GM12878 (cell line): Measurements from ENCODE around the gene CRAMP1. TPM values are rescaled to one million over a fixed set of nuclear protein-coding genes. Genes with fewer than 3 reads are reported as not detected.

Source experiments
- ATAC-seq: fragments of 200-7000 bp; cut with Tn5 transposase; 3 replicates; pipeline ENCODE4 v1.9.1; 2020; ENCODE audit warnings: mild to moderate bottlenecking, moderate library complexity
- BruUV-seq: library from RNA; stranded (reverse); fragments of 400-500 nt; replicated peaks from 2 replicates; lab custom pipeline; 2021; lab: Mats Ljungman, UMichigan
- CTCF ChIA-PET: fragments of 300-600 bp; sonication (Branson Sonifier 250); formaldehyde crosslinking; extraction: SDS; loops from one replicate; lab custom pipeline; 2021; ENCODE audit warnings: inconsistent platforms; lab: Yijun Ruan, JAX
- POLR2A ChIA-PET: fragments of 350-600 bp; formaldehyde crosslinking; extraction: SDS; loops from one replicate; lab custom pipeline; 2021; ENCODE audit warnings: inconsistent platforms; lab: Charles Lee
- RAD21 ChIA-PET: fragments of 300-600 bp; sonication (Branson Sonifier 250); formaldehyde crosslinking; loops from one replicate; lab custom pipeline; 2023; ENCODE audit warnings: antibody characterized with exemption; ENCODE audit not compliant: unreplicated experiment; lab: Charles Lee
- SMC1A ChIA-PET: fragments of 300-600 bp; sonication (Branson Sonifier 250); formaldehyde crosslinking; loops from one replicate; lab custom pipeline; 2023; ENCODE audit not compliant: unreplicated experiment, uncharacterized antibody; lab: Charles Lee
- DNase-seq: peaks from one replicate; pipeline ENCODE4 v3.0.0-alpha.2; 2011; ENCODE audit warnings: low read depth, low spot score
- FAIRE-seq: peaks from 3 replicates; lab custom pipeline; 2011; peaks lifted over from hg19 to GRCh38; lab: Jason Lieb, UNC
- H2AFZ ChIP-seq: 2 replicates; pipeline ENCODE4 v1.6.0; 2011; ENCODE audit warnings: low read depth, low read length, control low read depth; ENCODE audit not compliant: control insufficient read depth
- H3K27ac ChIP-seq: 2 replicates; pipeline ENCODE4 v1.5.1; 2011; ENCODE audit warnings: control low read depth; ENCODE audit not compliant: control insufficient read depth, insufficient read depth
- H3K27me3 ChIP-seq, 2 experiments: replicated peaks in 1 of 2; 2 replicates each; pipeline versions ENCODE4 v1.6.0 to v1.6.1; 2011; ENCODE audit warnings: low read length in 1 of 2; ENCODE audit not compliant: control insufficient read depth in 2 of 2, insufficient read depth in 2 of 2
- H3K36me3 ChIP-seq, 2 experiments: 2 replicates each; pipeline ENCODE4 v1.5.1; 2011; ENCODE audit warnings: low read length in 1 of 2; ENCODE audit not compliant: control insufficient read depth in 2 of 2, insufficient read depth in 2 of 2
- H3K4me1 ChIP-seq: 2 replicates; pipeline ENCODE4 v1.6.1; 2011; ENCODE audit warnings: mild to moderate bottlenecking, low read length, moderate library complexity, mixed read lengths; ENCODE audit not compliant: control insufficient read depth, insufficient read depth
- H3K4me2 ChIP-seq: 2 replicates; pipeline ENCODE4 v1.6.0; 2011; ENCODE audit warnings: control low read depth; ENCODE audit not compliant: control insufficient read depth, insufficient read depth
- H3K4me3 ChIP-seq: fragments of 200-600 bp; sonication (generic); 2 replicates; pipeline ENCODE4 v1.5.1; 2016
- H3K79me2 ChIP-seq: 2 replicates; pipeline ENCODE4 v1.6.0; 2011; ENCODE audit warnings: low read length; ENCODE audit not compliant: control insufficient read depth, insufficient read depth
- H3K9ac ChIP-seq: 2 replicates; pipeline ENCODE4 v1.8.0; 2011; ENCODE audit warnings: low read length, control low read depth, mixed read lengths; ENCODE audit not compliant: control insufficient read depth, insufficient read depth
- H3K9me3 ChIP-seq: replicated peaks from 3 replicates; pipeline ENCODE4 v1.5.1; 2011; ENCODE audit warnings: mild to moderate bottlenecking, low read length; ENCODE audit not compliant: control insufficient read depth, insufficient read depth
- H4K20me1 ChIP-seq: 2 replicates; pipeline ENCODE4 v1.6.0; 2011; ENCODE audit not compliant: control insufficient read depth, insufficient read depth
- CBX5 ChIP-seq: sonication (generic); IDR thresholded peaks from 2 replicates; pipeline ENCODE4 v1.6.1; 2016; ENCODE audit warnings: low read depth, moderate library complexity, mild to moderate bottlenecking, inconsistent platforms
- KLF5 ChIP-seq: fragments of 450-650 bp; IDR thresholded peaks from 2 replicates; pipeline ENCODE4 v1.6.1; 2014; ENCODE audit warnings: mild to moderate bottlenecking; ENCODE audit not compliant: partially characterized antibody
- SMAD1 ChIP-seq: fragments of 450-650 bp; IDR thresholded peaks from 2 replicates; pipeline ENCODE4 v1.6.1; 2018; ENCODE audit warnings: mild to moderate bottlenecking, low read depth; ENCODE audit not compliant: partially characterized antibody
- SP1 ChIP-seq: IDR thresholded peaks from one replicate; pipeline ENCODE4 v1.6.1; 2011; ENCODE audit warnings: low read depth, low read length
- TCF7 ChIP-seq: IDR thresholded peaks from 2 replicates; pipeline ENCODE4 v1.6.1; 2014; ENCODE audit warnings: antibody characterized with exemption, borderline replicate concordance
- ZNF622 ChIP-seq: fragments of 450-650 bp; IDR thresholded peaks from 2 replicates; pipeline ENCODE4 v1.6.1; 2017; ENCODE audit warnings: mild to moderate bottlenecking, inconsistent platforms
- WGBS: methylation state at CpG from one replicate; pipeline ENCODE4 v1.1.6; 2016; ENCODE audit warnings: low lambda C conversion rate; ENCODE audit not compliant: insufficient replicate concordance, insufficient coverage; ENCODE audit errors: missing lambda C conversion rate; 5-methylcytosine and 5-hydroxymethylcytosine counted together
- in situ Hi-C: fragments of 300-500 bp; cut with MboI; formaldehyde crosslinking; loops from 9 replicates; pipeline ENCODE4 v1.14.3; 2018; ENCODE audit warnings: mixed read lengths
- intact Hi-C: fragments of 100-400 bp; cut with micrococcal nuclease; formaldehyde crosslinking; loops from one replicate; pipeline ENCODE4 v1.14.2; 2022; ENCODE audit not compliant: unreplicated experiment
- polyA plus RNA-seq, 11 experiments: library from polyadenylated mRNA; depleted of rRNA in 4 of 11; unstranded in 6 of 11; stranded (reverse) in 5 of 11; fragments of >200 nt; fragmentation: Nextera tagmentation in 4 of 11; fragmentation: Illumina TruSeq in 1 of 11; extraction: Ambion mirVana in 4 of 11; extraction: Trizol in 1 of 11; gene quantifications; 1 replicate in 1 of 11; 2 replicates in 10 of 11; pipeline versions ENCODE4 v1.2.1 to v1.2.3, GENCODE V29; 2011 to 2016; ENCODE audit warnings: inconsistent platforms in 2 of 11, missing spikeins in 2 of 11, low read depth in 1 of 11
- total RNA-seq, 4 experiments: library from RNA; depleted of rRNA in 3 of 4; stranded (reverse); fragments of >200 nt in 3 of 4; fragmentation: Illumina TruSeq in 1 of 4; extraction: Trizol in 1 of 4; gene quantifications; 2 replicates each; pipeline versions ENCODE4 v1.2.1 to v1.2.3, GENCODE V29; 2013 to 2021
- TF ChIP-seq, protein P1 (sequence below): IDR thresholded peaks from 2 replicates; pipeline ENCODE4 v1.6.1; 2012; ENCODE audit warnings: improper control_type of control experiment, low read depth, low read length; ENCODE audit not compliant: insufficient replicate concordance
- TF ChIP-seq, protein P2 (sequence below): fragments of 450-650 bp; formaldehyde crosslinking; IDR thresholded peaks from 2 replicates; pipeline ENCODE4 v1.5.0; 2022; ENCODE audit warnings: mild to moderate bottlenecking, missing genetic modification characterization
- TF ChIP-seq, protein P3 (sequence below): fragments of 450-650 bp; IDR thresholded peaks from 2 replicates; pipeline ENCODE4 v1.6.1; 2018; ENCODE audit warnings: mild to moderate bottlenecking, low read depth, moderate library complexity; ENCODE audit not compliant: partially characterized antibody

The CRAMP1 gene
- total and polyA plus RNA-seq, 10 of the 15 experiments (the other 5 are each of a cell fraction or from before 2014, with no cell fraction given) = 0.37 to 9.8 (median 3.9) TPM

DNA sequence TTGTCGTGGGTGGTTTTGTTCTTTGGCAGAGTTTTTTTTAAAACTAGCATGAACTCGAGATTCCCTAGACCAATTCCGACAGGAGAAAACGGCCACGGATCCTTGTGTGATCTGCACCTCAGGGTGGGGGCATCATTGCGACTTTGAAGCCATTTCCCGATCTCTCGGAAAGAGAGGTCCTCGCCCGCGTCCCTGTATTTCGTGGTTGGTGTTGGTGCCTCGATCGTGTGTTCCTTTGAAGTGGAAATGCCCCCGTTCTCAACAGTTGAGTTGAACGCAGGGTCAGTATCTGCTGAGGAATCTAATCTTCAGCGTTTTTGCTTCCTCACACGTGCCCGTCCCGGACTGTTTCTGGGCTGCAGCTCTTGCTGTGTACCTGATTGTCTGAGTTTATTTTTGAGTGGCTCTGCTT is 1.1 kb downstream of the CRAMP1 start:
- ChIA-PET POLR2A (no interaction called here), CTCF (no interaction called here), RAD21 (no interaction called here), SMC1A (no interaction called here)
- H3K79me2 ChIP-seq = peaks cover 6% of the 10 kb centered on the region
- TF ChIP-seq CBX5 (no peak), SP1 (no peak), ZNF622 (no peak), TCF7 (no peak), SMAD1 (no peak), KLF5 (no peak)
- TF ChIP-seq, protein P1, sequence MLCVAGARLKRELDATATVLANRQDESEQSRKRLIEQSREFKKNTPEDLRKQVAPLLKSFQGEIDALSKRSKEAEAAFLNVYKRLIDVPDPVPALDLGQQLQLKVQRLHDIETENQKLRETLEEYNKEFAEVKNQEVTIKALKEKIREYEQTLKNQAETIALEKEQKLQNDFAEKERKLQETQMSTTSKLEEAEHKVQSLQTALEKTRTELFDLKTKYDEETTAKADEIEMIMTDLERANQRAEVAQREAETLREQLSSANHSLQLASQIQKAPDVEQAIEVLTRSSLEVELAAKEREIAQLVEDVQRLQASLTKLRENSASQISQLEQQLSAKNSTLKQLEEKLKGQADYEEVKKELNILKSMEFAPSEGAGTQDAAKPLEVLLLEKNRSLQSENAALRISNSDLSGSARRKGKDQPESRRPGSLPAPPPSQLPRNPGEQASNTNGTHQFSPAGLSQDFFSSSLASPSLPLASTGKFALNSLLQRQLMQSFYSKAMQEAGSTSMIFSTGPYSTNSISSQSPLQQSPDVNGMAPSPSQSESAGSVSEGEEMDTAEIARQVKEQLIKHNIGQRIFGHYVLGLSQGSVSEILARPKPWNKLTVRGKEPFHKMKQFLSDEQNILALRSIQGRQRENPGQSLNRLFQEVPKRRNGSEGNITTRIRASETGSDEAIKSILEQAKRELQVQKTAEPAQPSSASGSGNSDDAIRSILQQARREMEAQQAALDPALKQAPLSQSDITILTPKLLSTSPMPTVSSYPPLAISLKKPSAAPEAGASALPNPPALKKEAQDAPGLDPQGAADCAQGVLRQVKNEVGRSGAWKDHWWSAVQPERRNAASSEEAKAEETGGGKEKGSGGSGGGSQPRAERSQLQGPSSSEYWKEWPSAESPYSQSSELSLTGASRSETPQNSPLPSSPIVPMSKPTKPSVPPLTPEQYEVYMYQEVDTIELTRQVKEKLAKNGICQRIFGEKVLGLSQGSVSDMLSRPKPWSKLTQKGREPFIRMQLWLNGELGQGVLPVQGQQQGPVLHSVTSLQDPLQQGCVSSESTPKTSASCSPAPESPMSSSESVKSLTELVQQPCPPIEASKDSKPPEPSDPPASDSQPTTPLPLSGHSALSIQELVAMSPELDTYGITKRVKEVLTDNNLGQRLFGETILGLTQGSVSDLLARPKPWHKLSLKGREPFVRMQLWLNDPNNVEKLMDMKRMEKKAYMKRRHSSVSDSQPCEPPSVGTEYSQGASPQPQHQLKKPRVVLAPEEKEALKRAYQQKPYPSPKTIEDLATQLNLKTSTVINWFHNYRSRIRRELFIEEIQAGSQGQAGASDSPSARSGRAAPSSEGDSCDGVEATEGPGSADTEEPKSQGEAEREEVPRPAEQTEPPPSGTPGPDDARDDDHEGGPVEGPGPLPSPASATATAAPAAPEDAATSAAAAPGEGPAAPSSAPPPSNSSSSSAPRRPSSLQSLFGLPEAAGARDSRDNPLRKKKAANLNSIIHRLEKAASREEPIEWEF = no peak
- TF ChIP-seq, protein P2, sequence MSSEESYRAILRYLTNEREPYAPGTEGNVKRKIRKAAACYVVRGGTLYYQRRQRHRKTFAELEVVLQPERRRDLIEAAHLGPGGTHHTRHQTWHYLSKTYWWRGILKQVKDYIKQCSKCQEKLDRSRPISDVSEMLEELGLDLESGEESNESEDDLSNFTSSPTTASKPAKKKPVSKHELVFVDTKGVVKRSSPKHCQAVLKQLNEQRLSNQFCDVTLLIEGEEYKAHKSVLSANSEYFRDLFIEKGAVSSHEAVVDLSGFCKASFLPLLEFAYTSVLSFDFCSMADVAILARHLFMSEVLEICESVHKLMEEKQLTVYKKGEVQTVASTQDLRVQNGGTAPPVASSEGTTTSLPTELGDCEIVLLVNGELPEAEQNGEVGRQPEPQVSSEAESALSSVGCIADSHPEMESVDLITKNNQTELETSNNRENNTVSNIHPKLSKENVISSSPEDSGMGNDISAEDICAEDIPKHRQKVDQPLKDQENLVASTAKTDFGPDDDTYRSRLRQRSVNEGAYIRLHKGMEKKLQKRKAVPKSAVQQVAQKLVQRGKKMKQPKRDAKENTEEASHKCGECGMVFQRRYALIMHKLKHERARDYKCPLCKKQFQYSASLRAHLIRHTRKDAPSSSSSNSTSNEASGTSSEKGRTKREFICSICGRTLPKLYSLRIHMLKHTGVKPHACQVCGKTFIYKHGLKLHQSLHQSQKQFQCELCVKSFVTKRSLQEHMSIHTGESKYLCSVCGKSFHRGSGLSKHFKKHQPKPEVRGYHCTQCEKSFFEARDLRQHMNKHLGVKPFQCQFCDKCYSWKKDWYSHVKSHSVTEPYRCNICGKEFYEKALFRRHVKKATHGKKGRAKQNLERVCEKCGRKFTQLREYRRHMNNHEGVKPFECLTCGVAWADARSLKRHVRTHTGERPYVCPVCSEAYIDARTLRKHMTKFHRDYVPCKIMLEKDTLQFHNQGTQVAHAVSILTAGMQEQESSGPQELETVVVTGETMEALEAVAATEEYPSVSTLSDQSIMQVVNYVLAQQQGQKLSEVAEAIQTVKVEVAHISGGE (CRISPR knock-in tag) = no peak
- TF ChIP-seq, protein P3, sequence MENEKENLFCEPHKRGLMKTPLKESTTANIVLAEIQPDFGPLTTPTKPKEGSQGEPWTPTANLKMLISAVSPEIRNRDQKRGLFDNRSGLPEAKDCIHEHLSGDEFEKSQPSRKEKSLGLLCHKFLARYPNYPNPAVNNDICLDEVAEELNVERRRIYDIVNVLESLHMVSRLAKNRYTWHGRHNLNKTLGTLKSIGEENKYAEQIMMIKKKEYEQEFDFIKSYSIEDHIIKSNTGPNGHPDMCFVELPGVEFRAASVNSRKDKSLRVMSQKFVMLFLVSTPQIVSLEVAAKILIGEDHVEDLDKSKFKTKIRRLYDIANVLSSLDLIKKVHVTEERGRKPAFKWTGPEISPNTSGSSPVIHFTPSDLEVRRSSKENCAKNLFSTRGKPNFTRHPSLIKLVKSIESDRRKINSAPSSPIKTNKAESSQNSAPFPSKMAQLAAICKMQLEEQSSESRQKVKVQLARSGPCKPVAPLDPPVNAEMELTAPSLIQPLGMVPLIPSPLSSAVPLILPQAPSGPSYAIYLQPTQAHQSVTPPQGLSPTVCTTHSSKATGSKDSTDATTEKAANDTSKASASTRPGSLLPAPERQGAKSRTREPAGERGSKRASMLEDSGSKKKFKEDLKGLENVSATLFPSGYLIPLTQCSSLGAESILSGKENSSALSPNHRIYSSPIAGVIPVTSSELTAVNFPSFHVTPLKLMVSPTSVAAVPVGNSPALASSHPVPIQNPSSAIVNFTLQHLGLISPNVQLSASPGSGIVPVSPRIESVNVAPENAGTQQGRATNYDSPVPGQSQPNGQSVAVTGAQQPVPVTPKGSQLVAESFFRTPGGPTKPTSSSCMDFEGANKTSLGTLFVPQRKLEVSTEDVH = no peak
- under 1% methylated on average over 20 of the region's 20 CpGs for WGBS
- intact Hi-C loops = loop anchor here (5.0 kb wide), 2 partner anchors 64 to 191 kb away; partner anchors contain the start of genes JPT2 and UQCC4
- no TSS peak for BruUV-seq
- no peaks in the 10 kb centered on the region for H3K9me3 ChIP-seq
- H3K9ac ChIP-seq = peak overlapping the region; percentile 72
- H2AFZ ChIP-seq = no peak overlapping the region
- ATAC-seq (no peak), DNase-seq (no peak), FAIRE-seq (no peak)
- H3K4me3 ChIP-seq = peak overlapping the region; percentile 81
- peaks cover 20% of the 10 kb centered on the region for H3K4me1 ChIP-seq
- H3K4me2 ChIP-seq = peak overlapping the region; percentile 67
- H3K36me3 ChIP-seq = peaks cover 2 to 5% of the 10 kb centered on the region in 2 experiments; a peak in 2 of 4 replicates
- peaks cover 0 to 4% of the 10 kb centered on the region in 2 experiments; a peak in 1 of 4 replicates for H3K27me3 ChIP-seq
- in situ Hi-C loops = no loop called here
- H4K20me1 ChIP-seq = no peaks in the 10 kb centered on the region; the same call in 1 of the 2 replicates
- no peak overlapping the region for H3K27ac ChIP-seq
